SK-N-SH (cell line): ENCODE data around the gene CD59. TPM values are rescaled to one million over a fixed set of nuclear protein-coding genes. Genes with fewer than 3 reads are reported as not detected.

Experiments used
- CTCF ChIA-PET: fragments of 300-600, 350-600 bp; formaldehyde crosslinking; extraction: SDS; loops from one replicate; lab custom pipeline; 2021; lab: Yijun Ruan, JAX
- POLR2A ChIA-PET: fragments of 350-600 bp; sonication (Branson Sonifier 250); formaldehyde crosslinking; extraction: SDS; loops from one replicate; lab custom pipeline; 2020; ENCODE audit warnings: antibody characterized with exemption, inconsistent platforms; lab: Yijun Ruan, JAX
- DNase-seq: peaks from one replicate; pipeline ENCODE4 v3.0.0; 2012
- H2AFZ ChIP-seq: fragments of 200-600 bp; sonication (generic); 2 replicates; pipeline ENCODE4 v1.8.1; 2016; ENCODE audit warnings: antibody characterized with exemption, mild to moderate bottlenecking, low read depth
- H3F3A ChIP-seq: fragments of 200-600 bp; sonication (generic); replicated peaks from 2 replicates; pipeline ENCODE3; 2016; ENCODE audit warnings: antibody characterized with exemption, mild to moderate bottlenecking; ENCODE audit not compliant: insufficient read depth
- H3K27ac ChIP-seq, 2 experiments: fragments of 200-500 bp in 1 of 2; fragments of 200-600 bp in 1 of 2; sonication (Bioruptor generic) in 1 of 2; sonication (generic), shearing (Covaris generic) in 1 of 2; 2 replicates each; pipeline versions ENCODE4 v1.5.1 to v1.6.1; 2014 to 2016; ENCODE audit warnings: low read depth in 2 of 2, inconsistent platforms in 1 of 2, low read length in 1 of 2, mild to moderate bottlenecking in 1 of 2, mixed read lengths in 1 of 2
- H3K27me3 ChIP-seq: fragments of 200-600 bp; sonication (generic), shearing (Covaris generic); 2 replicates; pipeline ENCODE4 v1.6.1; 2016; ENCODE audit warnings: mixed run types; ENCODE audit not compliant: insufficient read depth
- H3K36me3 ChIP-seq, 2 experiments: fragments of 200-500 bp in 1 of 2; fragments of 200-600 bp in 1 of 2; sonication (Bioruptor generic) in 1 of 2; sonication (generic) in 1 of 2; replicated peaks in 1 of 2; 2 replicates each; pipeline versions ENCODE3 to v1.5.1; 2014 to 2016; ENCODE audit warnings: low read length in 1 of 2, mild to moderate bottlenecking in 1 of 2; ENCODE audit not compliant: insufficient read depth in 2 of 2, control insufficient read depth in 1 of 2
- H3K4me1 ChIP-seq, 2 experiments: fragments of 200-500 bp in 1 of 2; fragments of 200-600 bp in 1 of 2; sonication (Bioruptor generic) in 1 of 2; sonication (generic), shearing (Covaris generic) in 1 of 2; 2 replicates each; pipeline versions ENCODE4 v1.5.1 to v1.6.1; 2014 to 2016; ENCODE audit warnings: low read depth in 1 of 2, low read length in 1 of 2, mixed run types in 1 of 2; ENCODE audit not compliant: insufficient read depth in 2 of 2, control insufficient read depth in 1 of 2
- H3K4me2 ChIP-seq: fragments of 200-600 bp; sonication (generic), shearing (Covaris generic); 2 replicates; pipeline ENCODE4 v1.6.1; 2017; ENCODE audit warnings: mixed run types
- H3K4me3 ChIP-seq, 2 experiments: fragments of 200-500 bp in 1 of 2; fragments of 200-600 bp in 1 of 2; sonication (Bioruptor generic) in 1 of 2; sonication (generic), shearing (Covaris generic) in 1 of 2; 2 replicates each; pipeline versions ENCODE4 v1.5.1 to v1.8.1; 2014 to 2016; ENCODE audit warnings: low read depth in 2 of 2, inconsistent platforms in 1 of 2, low read length in 1 of 2, mild to moderate bottlenecking in 1 of 2, mixed read lengths in 1 of 2, moderate library complexity in 1 of 2
- H3K79me2 ChIP-seq: fragments of 200-600 bp; sonication (generic); 2 replicates; pipeline ENCODE4 v1.8.1; 2017; ENCODE audit warnings: mild to moderate bottlenecking; ENCODE audit not compliant: insufficient read depth
- H3K9ac ChIP-seq: fragments of 200-600 bp; sonication (generic); 2 replicates; pipeline ENCODE4 v1.6.1; 2017; ENCODE audit warnings: mixed run types
- H3K9me2 ChIP-seq: fragments of 200-600 bp; sonication (generic); 2 replicates; pipeline ENCODE4 v1.6.1; 2017; ENCODE audit warnings: mixed run types
- H3K9me3 ChIP-seq: fragments of 200-600 bp; sonication (generic); 2 replicates; pipeline ENCODE4 v1.6.1; 2017; ENCODE audit warnings: mixed run types, mild to moderate bottlenecking, moderate library complexity
- H4K20me1 ChIP-seq: fragments of 200-600 bp; sonication (generic); 2 replicates; pipeline ENCODE4 v1.6.1; 2017; ENCODE audit warnings: mild to moderate bottlenecking, mixed run types; ENCODE audit not compliant: insufficient read depth
- CHD2 ChIP-seq: fragments of 150-350 bp; IDR thresholded peaks from 2 replicates; pipeline ENCODE4 v1.6.1; 2018; ENCODE audit warnings: low read length; ENCODE audit not compliant: partially characterized antibody
- CTCF ChIP-seq: fragments of 200-600 bp; sonication (generic); IDR thresholded peaks from 2 replicates; pipeline ENCODE4 v1.6.1; 2017; ENCODE audit warnings: antibody characterized with exemption, mild to moderate bottlenecking, moderate library complexity
- ELF1 ChIP-seq: IDR thresholded peaks from 2 replicates; pipeline ENCODE4 v1.4.0; 2012
- FOXM1 ChIP-seq: IDR thresholded peaks from 2 replicates; pipeline ENCODE4 v1.4.0; 2012; ENCODE audit warnings: low read depth, mild to moderate bottlenecking
- JUND ChIP-seq: IDR thresholded peaks from 2 replicates; pipeline ENCODE4 v1.4.0; 2012
- MAX ChIP-seq: IDR thresholded peaks from 2 replicates; pipeline ENCODE4 v1.4.0; 2012; ENCODE audit warnings: low read depth
- MEF2A ChIP-seq: IDR thresholded peaks from 2 replicates; pipeline ENCODE4 v1.4.0; 2012; ENCODE audit warnings: low read depth, borderline replicate concordance
- MXI1 ChIP-seq: IDR thresholded peaks from 2 replicates; pipeline ENCODE4 v1.6.1; 2012; ENCODE audit warnings: mild to moderate bottlenecking, low read depth, low read length, improper control_type of control experiment
- POLR2AphosphoS5 ChIP-seq: IDR thresholded peaks from 2 replicates; pipeline ENCODE4 v1.6.1; 2012; ENCODE audit warnings: low read depth, low read length
- RAD21 ChIP-seq: IDR thresholded peaks from 2 replicates; pipeline ENCODE4 v1.6.1; 2012; ENCODE audit warnings: mild to moderate bottlenecking, low read length
- RCOR1 ChIP-seq: fragments of 150-350 bp; IDR thresholded peaks from 2 replicates; pipeline ENCODE4 v1.6.1; 2017; ENCODE audit warnings: antibody characterized with exemption, low read length
- REST ChIP-seq: IDR thresholded peaks from 2 replicates; pipeline ENCODE4 v1.6.1; 2012; ENCODE audit warnings: mild to moderate bottlenecking, low read depth, low read length, moderate library complexity
- RFX5 ChIP-seq: IDR thresholded peaks from 2 replicates; pipeline ENCODE4 v1.6.1; 2012; ENCODE audit warnings: mild to moderate bottlenecking, improper control_type of control experiment, low read length
- RXRA ChIP-seq: IDR thresholded peaks from 2 replicates; pipeline ENCODE4 v1.4.0; 2012; ENCODE audit warnings: low read depth, mild to moderate bottlenecking, borderline replicate concordance
- SIN3A ChIP-seq: IDR thresholded peaks from 2 replicates; pipeline ENCODE4 v1.6.1; 2012; ENCODE audit warnings: low read depth, mild to moderate bottlenecking, low read length, moderate library complexity, borderline replicate concordance
- SMC3 ChIP-seq: IDR thresholded peaks from 2 replicates; pipeline ENCODE4 v1.6.1; 2012; ENCODE audit warnings: low read depth, low read length, improper control_type of control experiment
- TEAD4 ChIP-seq: IDR thresholded peaks from 2 replicates; pipeline ENCODE4 v1.4.0; 2012; ENCODE audit warnings: mild to moderate bottlenecking, borderline replicate concordance; ENCODE audit not compliant: insufficient read depth
- USF2 ChIP-seq: fragments of 150-350 bp; IDR thresholded peaks from 2 replicates; pipeline ENCODE4 v1.6.1; 2017; ENCODE audit warnings: antibody characterized with exemption, low read length, low read depth, borderline replicate concordance
- WGBS: methylation state at CpG from one replicate; pipeline ENCODE4 v1.1.6; 2017; ENCODE audit warnings: low lambda C conversion rate; 5-methylcytosine and 5-hydroxymethylcytosine counted together
- polyA plus RNA-seq, 3 experiments: library from polyadenylated mRNA; depleted of rRNA; stranded (reverse); fragments of >200 nt; gene quantifications; 2 replicates each; pipeline ENCODE4 v1.2.3, GENCODE V29; 2012

CD59 gene
- polyA plus RNA-seq, 1 of the 3 experiments (the other 2 are of a cell fraction): 616 TPM

- no peak for TF ChIP-seq SMC3
- TF ChIP-seq RFX5: no peak
- no peak for TF ChIP-seq MXI1
- no peak for TF ChIP-seq SIN3A
- TF ChIP-seq POLR2AphosphoS5: no peak
- TF ChIP-seq CHD2: no peak
- TF ChIP-seq RCOR1: no peak
- DNase-seq: no peak
- Histone ChIP-seq H3K27me3 (no peaks in the 10 kb centered on the region), H3K9ac (peak overlapping the region; percentile 78), H3K4me1 (peaks cover 31 to 45% of the 10 kb centered on the region in 2 experiments; a peak in 3 of 4 replicates), H3K4me2 (peak overlapping the region; percentile 96), H3F3A (no peaks in the 10 kb centered on the region), H3K36me3 (peaks cover 5 to 6% of the 10 kb centered on the region in 2 experiments), H3K4me3 (peak overlapping the region; percentile 83 to 93), H2AFZ (peak overlapping the region; percentile 97), H3K27ac (peak overlapping the region; percentile 59 to 74; a peak in 3 of 4 replicates), H4K20me1 (peaks cover 8% of the 10 kb centered on the region), H3K9me2 (no peaks in the 10 kb centered on the region), H3K9me3 (no peaks in the 10 kb centered on the region), H3K79me2 (peaks cover 40% of the 10 kb centered on the region)
- ChIA-PET CTCF (interaction anchor here (0.6 to 1.5 kb wide), 6 partner anchors 14 to 61 kb away, joined by 3 to 14 read pairs (median 3); no protein-coding TSS in a partner anchor), POLR2A (interaction anchor here (0.9 kb wide), 1 partner anchor 13 kb away, joined by 3 read pairs; no protein-coding TSS in a partner anchor)
- WGBS: 8% methylated on average over 23 of the region's 23 CpGs
Measured at GRCh38 chr11:33774736-33775466, 38.7 kb upstream of the CD59 start.

- CTCF ChIA-PET: interaction anchor here (0.6 to 3.2 kb wide), 6 partner anchors 13 to 62 kb away, joined by 3 to 14 read pairs (median 4); no protein-coding TSS in a partner anchor
- H3K27ac ChIP-seq: peak within 1 kb of the TSS; percentile 59 to 74; a peak in 3 of 4 replicates
- H3K4me3 ChIP-seq: peak within 1 kb of the TSS; percentile 83 to 93
- peak within 1 kb of the TSS; percentile 97 for H2AFZ ChIP-seq
- H3K36me3 ChIP-seq: peaks cover 6 to 12% of the 10 kb centered on the region in 2 experiments
- no peaks in the 10 kb centered on the region for H3K9me2 ChIP-seq
- H3K4me1 ChIP-seq: peaks cover 29 to 38% of the 10 kb centered on the region in 2 experiments; a peak in 3 of 4 replicates
- H3K4me2 ChIP-seq: peak within 1 kb of the TSS; percentile 96
- DNase-seq: peak; percentile 98
- H3K27me3 ChIP-seq: no peaks in the 10 kb centered on the region
- H3F3A ChIP-seq: no peaks in the 10 kb centered on the region
- peaks cover 8% of the 10 kb centered on the region for H4K20me1 ChIP-seq
- WGBS: 0% methylated on average over 4 of the region's 64 CpGs
- H3K79me2 ChIP-seq: peaks cover 40% of the 10 kb centered on the region
- no peaks in the 10 kb centered on the region for H3K9me3 ChIP-seq
- POLR2A ChIA-PET: interaction anchor here (0.9 kb wide), 1 partner anchor 13 kb away, joined by 3 read pairs; no protein-coding TSS in a partner anchor
- peak within 1 kb of the TSS; percentile 78 for H3K9ac ChIP-seq
- TF ChIP-seq FOXM1: no peak
- TF ChIP-seq CTCF: no peak
- TF ChIP-seq RXRA: no peak
- no peak; the same call in 1 of the 2 replicates for TF ChIP-seq MXI1
- TF ChIP-seq ELF1: no peak
- no peak for TF ChIP-seq JUND
- no peak; the same call in 1 of the 2 replicates for TF ChIP-seq SIN3A
- TF ChIP-seq TEAD4: no peak
- no peak for TF ChIP-seq REST
- TF ChIP-seq MEF2A: no peak
- no peak for TF ChIP-seq USF2
- TF ChIP-seq MAX: peak; percentile 24; the same call in 1 of the 2 replicates
- no peak for TF ChIP-seq SMC3
- no peak for TF ChIP-seq RAD21
Measured at GRCh38 chr11:33773987-33774735, 37.9 kb upstream of the CD59 start, which contains the start of gene FBXO3. FBXO3 (minus strand) TSS chr11:33774520; CDS start chr11:33774497, 23 bp downstream.
